K562 (cell line): ENCODE measurements around the gene TRAF5. TPM values are rescaled to one million over a fixed set of nuclear protein-coding genes. Genes with fewer than 3 reads are reported as not detected.

ENCODE experiments used
- BRD9 ChIP-seq: fragments of 450-650 bp; IDR thresholded peaks from 2 replicates; pipeline ENCODE4 v1.6.1; 2018; ENCODE audit warnings: low read depth; ENCODE audit not compliant: partially characterized antibody
- CEBPB ChIP-seq: fragments of 450-650 bp; IDR thresholded peaks from 2 replicates; pipeline ENCODE4 v1.6.1; 2016; ENCODE audit warnings: missing genetic modification characterization, missing compliant biosample characterization
- CHD1 ChIP-seq: fragments of 200-600 bp; sonication (generic); IDR thresholded peaks from one replicate; pipeline ENCODE4 v1.6.1; 2012; ENCODE audit warnings: mild to moderate bottlenecking, moderate library complexity, low read length, inconsistent platforms
- EGR1 ChIP-seq: fragments of 450-650 bp; conservative IDR thresholded peaks from 2 replicates; pipeline ENCODE4 v1.6.1; 2017; ENCODE audit warnings: mild to moderate bottlenecking
- ESRRA ChIP-seq: fragments of 450-650 bp; IDR thresholded peaks from 2 replicates; pipeline ENCODE4 v1.6.1; 2014; ENCODE audit warnings: low read depth, mild to moderate bottlenecking, moderate library complexity, borderline replicate concordance
- KHSRP ChIP-seq: fragments of 450-650 bp; IDR thresholded peaks from 2 replicates; pipeline ENCODE4 v1.6.1; 2017
- MEF2A ChIP-seq: IDR thresholded peaks from 2 replicates; pipeline ENCODE4 v1.6.1; 2011; ENCODE audit warnings: low read depth, mild to moderate bottlenecking, low read length, moderate library complexity; ENCODE audit not compliant: control insufficient read depth
- RCOR1 ChIP-seq, 2 experiments: IDR thresholded peaks; 2 replicates each; pipeline ENCODE4 v1.6.1; 2012; ENCODE audit warnings: low read depth in 2 of 2, low read length in 2 of 2, borderline replicate concordance in 1 of 2, improper control_type of control experiment in 1 of 2
- SAP30 ChIP-seq: fragments of 200-600 bp; sonication (generic); IDR thresholded peaks from 2 replicates; pipeline ENCODE4 v1.6.1; 2012; ENCODE audit warnings: borderline replicate concordance, low read depth, mild to moderate bottlenecking, moderate library complexity, low read length, control low read depth, inconsistent platforms; ENCODE audit not compliant: insufficient read depth, poor library complexity, severe bottlenecking
- SP1 ChIP-seq: sonication (generic); formaldehyde crosslinking; IDR thresholded peaks from 2 replicates; pipeline ENCODE4 v1.8.1; 2022; ENCODE audit warnings: mild to moderate bottlenecking, missing genetic modification reagents
- SRSF7 ChIP-seq: fragments of 200-400 bp; formaldehyde crosslinking; optimal IDR thresholded peaks from 2 replicates; pipeline ENCODE3; 2017; ENCODE audit warnings: mild to moderate bottlenecking, low read depth, low read length
- STAT5A ChIP-seq: IDR thresholded peaks from 2 replicates; pipeline ENCODE4 v1.6.1; 2012; ENCODE audit warnings: low read length, inconsistent platforms, borderline replicate concordance
- TAF7 ChIP-seq: fragments of 450-650 bp; IDR thresholded peaks from 2 replicates; pipeline ENCODE4 v1.6.1; 2016; ENCODE audit warnings: missing genetic modification characterization, missing compliant biosample characterization
- TEAD4 ChIP-seq, 2 experiments: sonication (generic) in 1 of 2; formaldehyde crosslinking in 1 of 2; IDR thresholded peaks; 2 replicates each; pipeline versions ENCODE4 v1.6.1 to v1.8.0; 2012 to 2022; ENCODE audit warnings: borderline replicate concordance in 1 of 2, inconsistent platforms in 1 of 2, low read length in 1 of 2, mild to moderate bottlenecking in 1 of 2, missing genetic modification reagents in 1 of 2
- ZBTB7A ChIP-seq: IDR thresholded peaks from 2 replicates; pipeline ENCODE4 v1.6.1; 2011; ENCODE audit warnings: low read depth, mild to moderate bottlenecking, low read length, moderate library complexity, borderline replicate concordance; ENCODE audit not compliant: control insufficient read depth
- ZNF785 ChIP-seq: fragments of 250-450 bp; sonication (Bioruptor Pico); IDR thresholded peaks from 2 replicates; pipeline ENCODE4 v1.4.0; 2020; ENCODE audit warnings: mild to moderate bottlenecking
- polyA plus RNA-seq, 8 experiments: library from polyadenylated mRNA; depleted of rRNA in 4 of 8; stranded (reverse) in 5 of 8; unstranded in 3 of 8; fragments of >200 nt; fragmentation: Nextera tagmentation in 2 of 8; fragmentation: Illumina TruSeq in 1 of 8; extraction: Ambion mirVana in 2 of 8; extraction: Trizol in 1 of 8; gene quantifications; 2 replicates each; pipeline versions ENCODE4 v1.2.1 to v1.2.3, GENCODE V29; 2011 to 2014; ENCODE audit warnings: inconsistent platforms in 1 of 8, missing spikeins in 1 of 8
- total RNA-seq, 7 experiments: library from RNA; depleted of rRNA in 6 of 7; stranded (reverse); fragments of >200 nt in 6 of 7; fragmentation: Illumina TruSeq in 2 of 7; extraction: Trizol in 2 of 7; gene quantifications; 2 replicates each; pipeline versions ENCODE4 v1.2.1 to v1.2.3, GENCODE V29; 2011 to 2021; ENCODE audit warnings: low replicate concordance in 1 of 7
- TF ChIP-seq, protein P1 (sequence below): fragments of 250-450 bp; sonication (Bioruptor Pico); IDR thresholded peaks from 2 replicates; pipeline ENCODE4 v1.4.0; 2020
- TF ChIP-seq, protein P2 (sequence below): fragments of 450-650 bp; IDR thresholded peaks from 2 replicates; pipeline ENCODE4 v1.7.0; 2016; ENCODE audit warnings: borderline replicate concordance
- TF ChIP-seq, protein P3 (sequence below): fragments of 250-450 bp; sonication (Bioruptor Pico); IDR thresholded peaks from 2 replicates; pipeline ENCODE4 v1.4.0; 2020; ENCODE audit warnings: borderline replicate concordance

The TRAF5 gene
- total and polyA plus RNA-seq, 9 of the 15 experiments (the other 6 are each of a cell fraction or from before 2014, with no cell fraction given), result 2.0 to 9.3 (median 5.3) TPM

DNA sequence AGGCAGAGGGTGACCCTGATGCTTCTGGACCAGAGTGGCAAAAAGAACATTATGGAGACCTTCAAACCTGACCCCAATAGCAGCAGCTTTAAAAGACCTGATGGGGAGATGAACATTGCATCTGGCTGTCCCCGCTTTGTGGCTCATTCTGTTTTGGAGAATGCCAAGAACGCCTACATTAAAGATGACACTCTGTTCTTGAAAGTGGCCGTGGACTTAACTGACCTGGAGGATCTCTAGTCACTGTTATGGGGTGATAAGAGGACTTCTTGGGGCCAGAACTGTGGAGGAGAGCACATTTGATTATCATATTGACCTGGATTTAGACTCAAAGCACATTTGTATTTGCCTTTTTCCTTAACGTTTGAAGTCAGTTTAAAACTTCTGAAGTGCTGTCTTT is 45.8 kb downstream of the TRAF5 start (continued):
- TF ChIP-seq, protein P1, sequence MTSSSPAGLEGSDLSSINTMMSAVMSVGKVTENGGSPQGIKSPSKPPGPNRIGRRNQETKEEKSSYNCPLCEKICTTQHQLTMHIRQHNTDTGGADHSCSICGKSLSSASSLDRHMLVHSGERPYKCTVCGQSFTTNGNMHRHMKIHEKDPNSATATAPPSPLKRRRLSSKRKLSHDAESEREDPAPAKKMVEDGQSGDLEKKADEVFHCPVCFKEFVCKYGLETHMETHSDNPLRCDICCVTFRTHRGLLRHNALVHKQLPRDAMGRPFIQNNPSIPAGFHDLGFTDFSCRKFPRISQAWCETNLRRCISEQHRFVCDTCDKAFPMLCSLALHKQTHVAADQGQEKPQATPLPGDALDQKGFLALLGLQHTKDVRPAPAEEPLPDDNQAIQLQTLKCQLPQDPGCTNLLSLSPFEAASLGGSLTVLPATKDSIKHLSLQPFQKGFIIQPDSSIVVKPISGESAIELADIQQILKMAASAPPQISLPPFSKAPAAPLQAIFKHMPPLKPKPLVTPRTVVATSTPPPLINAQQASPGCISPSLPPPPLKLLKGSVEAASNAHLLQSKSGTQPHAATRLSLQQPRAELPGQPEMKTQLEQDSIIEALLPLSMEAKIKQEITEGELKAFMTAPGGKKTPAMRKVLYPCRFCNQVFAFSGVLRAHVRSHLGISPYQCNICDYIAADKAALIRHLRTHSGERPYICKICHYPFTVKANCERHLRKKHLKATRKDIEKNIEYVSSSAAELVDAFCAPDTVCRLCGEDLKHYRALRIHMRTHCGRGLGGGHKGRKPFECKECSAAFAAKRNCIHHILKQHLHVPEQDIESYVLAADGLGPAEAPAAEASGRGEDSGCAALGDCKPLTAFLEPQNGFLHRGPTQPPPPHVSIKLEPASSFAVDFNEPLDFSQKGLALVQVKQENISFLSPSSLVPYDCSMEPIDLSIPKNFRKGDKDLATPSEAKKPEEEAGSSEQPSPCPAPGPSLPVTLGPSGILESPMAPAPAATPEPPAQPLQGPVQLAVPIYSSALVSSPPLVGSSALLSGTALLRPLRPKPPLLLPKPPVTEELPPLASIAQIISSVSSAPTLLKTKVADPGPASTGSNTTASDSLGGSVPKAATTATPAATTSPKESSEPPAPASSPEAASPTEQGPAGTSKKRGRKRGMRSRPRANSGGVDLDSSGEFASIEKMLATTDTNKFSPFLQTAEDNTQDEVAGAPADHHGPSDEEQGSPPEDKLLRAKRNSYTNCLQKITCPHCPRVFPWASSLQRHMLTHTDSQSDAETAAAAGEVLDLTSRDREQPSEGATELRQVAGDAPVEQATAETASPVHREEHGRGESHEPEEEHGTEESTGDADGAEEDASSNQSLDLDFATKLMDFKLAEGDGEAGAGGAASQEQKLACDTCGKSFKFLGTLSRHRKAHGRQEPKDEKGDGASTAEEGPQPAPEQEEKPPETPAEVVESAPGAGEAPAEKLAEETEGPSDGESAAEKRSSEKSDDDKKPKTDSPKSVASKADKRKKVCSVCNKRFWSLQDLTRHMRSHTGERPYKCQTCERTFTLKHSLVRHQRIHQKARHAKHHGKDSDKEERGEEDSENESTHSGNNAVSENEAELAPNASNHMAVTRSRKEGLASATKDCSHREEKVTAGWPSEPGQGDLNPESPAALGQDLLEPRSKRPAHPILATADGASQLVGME, result no peak
- TF ChIP-seq ESRRA, result peak; percentile 51; the same call in 1 of the 2 replicates
- no peak for TF ChIP-seq ZNF785
- no peak for TF ChIP-seq SRSF7
- no peak for TF ChIP-seq MEF2A
- TF ChIP-seq EGR1, result peak; percentile 67
- TF ChIP-seq, protein P2, sequence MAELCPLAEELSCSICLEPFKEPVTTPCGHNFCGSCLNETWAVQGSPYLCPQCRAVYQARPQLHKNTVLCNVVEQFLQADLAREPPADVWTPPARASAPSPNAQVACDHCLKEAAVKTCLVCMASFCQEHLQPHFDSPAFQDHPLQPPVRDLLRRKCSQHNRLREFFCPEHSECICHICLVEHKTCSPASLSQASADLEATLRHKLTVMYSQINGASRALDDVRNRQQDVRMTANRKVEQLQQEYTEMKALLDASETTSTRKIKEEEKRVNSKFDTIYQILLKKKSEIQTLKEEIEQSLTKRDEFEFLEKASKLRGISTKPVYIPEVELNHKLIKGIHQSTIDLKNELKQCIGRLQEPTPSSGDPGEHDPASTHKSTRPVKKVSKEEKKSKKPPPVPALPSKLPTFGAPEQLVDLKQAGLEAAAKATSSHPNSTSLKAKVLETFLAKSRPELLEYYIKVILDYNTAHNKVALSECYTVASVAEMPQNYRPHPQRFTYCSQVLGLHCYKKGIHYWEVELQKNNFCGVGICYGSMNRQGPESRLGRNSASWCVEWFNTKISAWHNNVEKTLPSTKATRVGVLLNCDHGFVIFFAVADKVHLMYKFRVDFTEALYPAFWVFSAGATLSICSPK, result no peak
- no peak for TF ChIP-seq ZBTB7A
- TF ChIP-seq CHD1, result no peak
- peak; percentile 77 for TF ChIP-seq TEAD4 (IDR thresholded peaks at IDR 0.05; ENCODE audit: low read length)
- no peak for TF ChIP-seq TEAD4 (CRISPR knock-in tag; IDR thresholded peaks at IDR 0.05; ENCODE audit: borderline replicate concordance)
- no peak for TF ChIP-seq BRD9
- TF ChIP-seq RCOR1 (IDR thresholded peaks at IDR 0.05; ENCODE audit: borderline replicate concordance in 1 of 2, low read depth in 2 of 2, low read length in 2 of 2), result peak; percentile 14 to 83; a peak in 3 of 4 replicates
- no peak for TF ChIP-seq SP1
- no peak for TF ChIP-seq TAF7 (tag)
- no peak for TF ChIP-seq CEBPB (tag)
- TF ChIP-seq STAT5A, result peak; percentile 60; the same call in 1 of the 2 replicates
- TF ChIP-seq KHSRP, result no peak
- TF ChIP-seq, protein P3, sequence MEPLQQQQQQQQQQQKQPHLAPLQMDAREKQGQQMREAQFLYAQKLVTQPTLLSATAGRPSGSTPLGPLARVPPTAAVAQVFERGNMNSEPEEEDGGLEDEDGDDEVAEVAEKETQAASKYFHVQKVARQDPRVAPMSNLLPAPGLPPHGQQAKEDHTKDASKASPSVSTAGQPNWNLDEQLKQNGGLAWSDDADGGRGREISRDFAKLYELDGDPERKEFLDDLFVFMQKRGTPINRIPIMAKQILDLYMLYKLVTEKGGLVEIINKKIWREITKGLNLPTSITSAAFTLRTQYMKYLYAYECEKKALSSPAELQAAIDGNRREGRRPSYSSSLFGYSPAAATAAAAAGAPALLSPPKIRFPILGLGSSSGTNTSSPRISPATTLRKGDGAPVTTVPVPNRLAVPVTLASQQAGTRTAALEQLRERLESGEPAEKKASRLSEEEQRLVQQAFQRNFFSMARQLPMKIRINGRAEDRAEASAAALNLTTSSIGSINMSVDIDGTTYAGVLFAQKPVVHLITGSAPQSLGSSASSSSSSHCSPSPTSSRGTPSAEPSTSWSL (CRISPR knock-in tag), result no peak
- TF ChIP-seq SAP30, result no peak
